ENCODE measurements around the gene SNPH.
A peak's percentile ranks its signal among the peaks of the same experiment; 100 is the strongest.
"Not testable (repeated sequence)": the region's sequence is repeated elsewhere in the genome, so short reads cannot be mapped to it uniquely, and the experiment has no call there.

Gene SNPH

GRCh38 chr20:1266167-1266973 lies at the start of gene SNPH:
Gene SNPH (plus strand): TSS chr20:1266294. CDS start chr20:1296240, 29,946 bp downstream.
- DNase-seq (ENCODE audit: low spot score) = peak; percentile 45

- not testable (repeated sequence) for DNase-seq (ENCODE audit: low spot score)
These were observed 49.3 kb upstream of the SNPH start for GRCh38 chr20:1216527-1217427.

GRCh38 chr20:1222750-1223149 lies 43.3 kb upstream of the SNPH start:
- not testable (repeated sequence) for DNase-seq (ENCODE audit: low spot score)

GRCh38 chr20:1224205-1224890 lies 41.7 kb upstream of the SNPH start:
- no peak for DNase-seq (ENCODE audit: low spot score)

- DNase-seq (ENCODE audit: low spot score) = no peak
These were observed 40.8 kb upstream of the SNPH start for GRCh38 chr20:1225263-1225782.

GRCh38 chr20:1225783-1226654 lies 40.1 kb upstream of the SNPH start, which contains the start of gene RAD21L1:
Gene RAD21L1 (plus strand): TSS chr20:1226044. CDS start chr20:1228454, 2,410 bp downstream.
- DNase-seq (ENCODE audit: low spot score) = peak; percentile 11

GRCh38 chr20:1229541-1229940 lies 36.6 kb upstream of the SNPH start:
- no peak for DNase-seq (ENCODE audit: low spot score)

GRCh38 chr20:1232286-1233111 lies 33.6 kb upstream of the SNPH start:
- no peak for DNase-seq (ENCODE audit: low spot score)

- DNase-seq (ENCODE audit: low spot score) = no peak
These were observed 25.5 kb upstream of the SNPH start for GRCh38 chr20:1240549-1240948.

GRCh38 chr20:1241456-1241855 lies 24.6 kb upstream of the SNPH start:
- no peak for DNase-seq (ENCODE audit: low spot score)

- DNase-seq (ENCODE audit: low spot score) = no peak
These were observed 24.0 kb upstream of the SNPH start for GRCh38 chr20:1242099-1242498.

- DNase-seq (ENCODE audit: low spot score) = no peak
These were observed 23.6 kb upstream of the SNPH start for GRCh38 chr20:1242530-1242929.

GRCh38 chr20:1245578-1245977 lies 20.5 kb upstream of the SNPH start:
- no peak for DNase-seq (ENCODE audit: low spot score)

GRCh38 chr20:1247689-1248088 lies 18.4 kb upstream of the SNPH start:
- no peak for DNase-seq (ENCODE audit: low spot score)

GRCh38 chr20:1250282-1250681 lies 15.8 kb upstream of the SNPH start:
- not testable (repeated sequence) for DNase-seq (ENCODE audit: low spot score)

GRCh38 chr20:1252416-1252815 lies 13.7 kb upstream of the SNPH start:
- DNase-seq (ENCODE audit: low spot score) = no peak

- DNase-seq (ENCODE audit: low spot score) = no peak
These were observed 11.8 kb upstream of the SNPH start for GRCh38 chr20:1254254-1254653.

- DNase-seq (ENCODE audit: low spot score) = no peak
These were observed 10.4 kb upstream of the SNPH start for GRCh38 chr20:1255675-1256074.

- DNase-seq (ENCODE audit: low spot score) = no peak
These were observed 2.2 kb upstream of the SNPH start for GRCh38 chr20:1263853-1264252.

- no peak for DNase-seq (ENCODE audit: low spot score)
These were observed 1.4 kb upstream of the SNPH start for GRCh38 chr20:1264727-1265126.
